ENCODE results near the gene TJP3.

Gene TJP3

GRCh38 chr19:3692141-3693024 is 15.8 kb upstream of the TJP3 start:
- peak; percentile 59 for DNase-seq

GRCh38 chr19:3693025-3693925 is 14.9 kb upstream of the TJP3 start:
- DNase-seq: no peak

- DNase-seq: no peak
Observed at GRCh38 chr19:3694361-3695123, 13.6 kb upstream of the TJP3 start.

GRCh38 chr19:3695124-3695733 is 13.0 kb upstream of the TJP3 start:
- no peak for DNase-seq

GRCh38 chr19:3695986-3696659 is 12.1 kb upstream of the TJP3 start:
- DNase-seq: no peak

GRCh38 chr19:3696660-3696995 is 11.6 kb upstream of the TJP3 start:
- no peak for DNase-seq

GRCh38 chr19:3697094-3697493 is 11.1 kb upstream of the TJP3 start:
- DNase-seq: no peak

- no peak for DNase-seq
Observed at GRCh38 chr19:3697671-3698385, 10.4 kb upstream of the TJP3 start.

- DNase-seq: no peak
Observed at GRCh38 chr19:3698386-3698950, 9.7 kb upstream of the TJP3 start.

- DNase-seq: peak; percentile 26
Observed at GRCh38 chr19:3698974-3699740, 9.0 kb upstream of the TJP3 start.

GRCh38 chr19:3699741-3700241 is 8.4 kb upstream of the TJP3 start:
- DNase-seq: peak; percentile 25

- DNase-seq: peak; percentile 96
Observed at GRCh38 chr19:3700242-3701032, 7.7 kb upstream of the TJP3 start, which contains the start of gene PIP5K1C. PIP5K1C (minus strand) TSS chr19:3700468; CDS start chr19:3700390, 78 bp downstream.

GRCh38 chr19:3701200-3701599 is 7.0 kb upstream of the TJP3 start:
- DNase-seq: no peak

- DNase-seq: no peak
Observed at GRCh38 chr19:3707868-3708206, 347 bp upstream of the TJP3 start.

GRCh38 chr19:3710265-3710812 is 2.2 kb downstream of the TJP3 start:
- no peak for DNase-seq

GRCh38 chr19:3712663-3713611 is 4.8 kb downstream of the TJP3 start:
- no peak for DNase-seq

- DNase-seq: no peak
Observed at GRCh38 chr19:3716147-3716668, 8.0 kb downstream of the TJP3 start.
